Measurements from ENCODE around the gene SCUBE3.

DNA sequence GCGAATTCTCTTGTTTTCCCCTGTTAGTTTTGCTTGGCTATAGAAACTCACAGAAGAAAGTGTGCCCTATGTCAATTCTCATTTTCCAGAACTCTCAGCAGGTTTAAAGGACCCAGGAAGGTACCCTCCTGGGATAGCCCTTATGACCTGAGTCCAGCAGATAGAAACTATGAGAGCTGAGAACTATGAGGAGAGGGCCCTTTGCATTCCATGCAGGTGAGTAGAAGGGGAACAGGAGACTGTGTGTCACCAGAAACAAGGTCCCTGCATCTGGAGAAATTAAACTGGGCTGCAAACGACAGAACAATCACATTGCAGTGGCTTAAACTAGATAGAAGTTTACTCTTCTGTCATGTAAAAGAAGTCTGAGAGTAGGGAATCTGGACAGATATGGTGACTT lies 35.7 kb upstream of the SCUBE3 start:
- no peak for TF ChIP-seq CTCF (conservative IDR thresholded peaks at IDR 0.05)
- no peak for TF ChIP-seq EZH2 (IDR thresholded peaks at IDR 0.05; ENCODE audit: low read depth)
